Activated CD8-positive, alpha-beta T cell treated with anti-CD3 and anti-CD28 coated beads for 36 hours (primary cell): ENCODE measurements around the gene PASD1. TPM values are rescaled to one million over a fixed set of nuclear protein-coding genes. Genes with fewer than 3 reads are reported as not detected.
"Not testable (repeated sequence)": the region's sequence is repeated elsewhere in the genome, so short reads cannot be mapped to it uniquely, and the experiment has no call there.

Experiments
- ATAC-seq: fragments of 200-7000 bp; cut with Tn5 transposase; one replicate; pipeline ENCODE4 v1.10.0; 2021; ENCODE audit warnings: mild to moderate bottlenecking, moderate library complexity
- CTCF ChIA-PET: fragments of 350-600 bp; sonication (Branson Sonifier 250); formaldehyde crosslinking; loops from one replicate; lab custom pipeline; 2021; ENCODE audit warnings: antibody characterized with exemption; lab: Charles Lee
- POLR2A ChIA-PET: fragments of 350-600 bp; sonication (Branson Sonifier 250); formaldehyde crosslinking; loops from one replicate; lab custom pipeline; 2021; ENCODE audit warnings: antibody characterized with exemption; lab: Charles Lee
- DNase-seq: peaks from one replicate; pipeline ENCODE4 v3.0.0-alpha.2; 2020
- H3K27ac Mint-ChIP-seq: one replicate; pipeline ENCODE4 v1.8.0; 2021; ENCODE audit warnings: mild to moderate bottlenecking, mixed read lengths
- H3K27me3 Mint-ChIP-seq: one replicate; pipeline ENCODE4 v1.8.0; 2021; ENCODE audit warnings: mixed read lengths
- H3K36me3 Mint-ChIP-seq: one replicate; pipeline ENCODE4 v1.8.0; 2021; ENCODE audit warnings: low read depth, mixed read lengths
- H3K4me1 Mint-ChIP-seq: one replicate; pipeline ENCODE4 v1.8.0; 2021; ENCODE audit warnings: low read depth, mixed read lengths
- H3K4me3 Mint-ChIP-seq: one replicate; pipeline ENCODE4 v1.8.0; 2021; ENCODE audit warnings: mild to moderate bottlenecking, moderate library complexity, mixed read lengths
- H3K9me3 Mint-ChIP-seq: one replicate; pipeline ENCODE4 v1.8.0; 2021; ENCODE audit warnings: mixed read lengths
- CTCF ChIP-seq: fragments of 200-600 bp; IDR thresholded peaks from one replicate; pipeline ENCODE4 v1.8.0; 2022; ENCODE audit warnings: antibody characterized with exemption, mild to moderate bottlenecking
- intact Hi-C: fragments of 100-400 bp; cut with micrococcal nuclease; formaldehyde crosslinking; loops from one replicate; pipeline ENCODE4 v1.10.0; 2022
- total RNA-seq, 2 experiments: library from RNA; stranded (reverse); gene quantifications; one replicate each; pipeline ENCODE4 v1.2.3, GENCODE V29; 2021

The PASD1 gene
- total RNA-seq, 2 experiments from 2014 or later, result not detected

DNA sequence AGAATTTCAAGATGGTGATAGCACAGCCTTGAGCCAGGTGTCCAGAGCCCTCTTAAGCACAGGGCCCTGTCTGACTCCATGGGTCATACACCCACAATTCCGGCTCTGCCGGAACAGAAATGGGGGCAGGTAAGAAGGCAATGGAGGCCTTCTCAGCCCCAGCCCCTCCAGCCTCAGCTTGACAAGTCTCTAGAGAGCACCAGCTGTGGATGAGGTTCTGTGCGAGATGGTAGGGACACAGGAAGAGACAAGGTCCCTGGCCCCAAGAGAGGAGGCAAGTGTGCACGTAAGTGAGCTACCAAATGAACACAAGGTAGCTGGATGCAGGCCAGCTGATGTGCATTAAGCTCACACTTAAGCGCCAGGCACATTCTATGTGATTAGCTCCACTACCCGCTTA is 129.3 kb downstream of the PASD1 start:
- DNase-seq (no peak), ATAC-seq (no peak)
- no peaks in the 10 kb centered on the region for H3K4me1 Mint-ChIP-seq
- intact Hi-C loops, result no loop called here
- TF ChIP-seq CTCF, result no peak
- no peaks in the 10 kb centered on the region for H3K9me3 Mint-ChIP-seq
- H3K4me3 Mint-ChIP-seq, result no peak overlapping the region
- ChIA-PET POLR2A (no interaction called here), CTCF (no interaction called here)
- H3K36me3 Mint-ChIP-seq, result no peaks in the 10 kb centered on the region
- H3K27me3 Mint-ChIP-seq, result peaks cover 16% of the 10 kb centered on the region
- no peak overlapping the region for H3K27ac Mint-ChIP-seq

DNA sequence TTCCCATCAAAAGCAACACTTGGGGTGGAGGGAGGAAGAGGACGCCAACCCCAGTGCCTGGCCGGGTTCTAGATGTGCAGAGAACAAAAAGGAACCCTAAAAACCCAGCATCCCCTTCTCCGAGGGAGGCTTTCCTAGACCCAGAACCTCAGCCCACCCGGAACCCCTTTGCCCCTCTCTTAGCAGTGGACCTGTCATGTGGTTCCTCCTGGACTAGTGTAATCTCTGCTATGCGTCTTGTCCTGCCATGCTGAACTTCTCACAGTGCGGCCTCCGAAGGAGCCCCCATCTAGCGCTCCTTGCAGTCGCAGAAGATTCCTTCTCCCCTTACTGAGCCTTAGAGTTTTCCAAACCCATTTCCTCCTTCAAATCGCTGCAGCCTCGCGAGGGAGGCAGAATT is 130.6 kb downstream of the PASD1 start:
- ChIA-PET POLR2A (no interaction called here), CTCF (no interaction called here)
- intact Hi-C loops, result no loop called here
- DNase-seq (no peak), ATAC-seq (no peak)
- Mint-ChIP-seq H3K27ac (no peak overlapping the region), H3K36me3 (no peaks in the 10 kb centered on the region), H3K9me3 (no peaks in the 10 kb centered on the region), H3K4me3 (no peak overlapping the region), H3K4me1 (no peaks in the 10 kb centered on the region), H3K27me3 (peaks cover 16% of the 10 kb centered on the region)
- no peak for TF ChIP-seq CTCF

- H3K27me3 Mint-ChIP-seq, result peaks cover 16% of the 10 kb centered on the region
- ATAC-seq (no peak), DNase-seq (no peak)
- no peak within 1 kb of the TSS for H3K27ac Mint-ChIP-seq
- TF ChIP-seq CTCF, result no peak
- intact Hi-C loops, result no loop called here
- ChIA-PET POLR2A (no interaction called here), CTCF (no interaction called here)
- H3K36me3 Mint-ChIP-seq, result no peaks in the 10 kb centered on the region
- no peaks in the 10 kb centered on the region for H3K4me1 Mint-ChIP-seq
- no peaks in the 10 kb centered on the region for H3K9me3 Mint-ChIP-seq
- no peak within 1 kb of the TSS for H3K4me3 Mint-ChIP-seq
These were observed 131.4 kb downstream of the PASD1 start, which contains the start of gene PRRG3 for GRCh38 chrX:151694661-151695582. TSS of gene PRRG3 (plus strand) at chrX:151695458. CDS start at chrX:151698815, 3,357 bp downstream.

- H3K36me3 Mint-ChIP-seq, result no peaks in the 10 kb centered on the region
- H3K4me3 Mint-ChIP-seq, result no peak overlapping the region
- H3K27me3 Mint-ChIP-seq, result peaks cover 16% of the 10 kb centered on the region
- TF ChIP-seq CTCF, result no peak
- no peak for DNase-seq
- no peak overlapping the region for H3K27ac Mint-ChIP-seq
- POLR2A ChIA-PET, result no interaction called here
- no peaks in the 10 kb centered on the region for H3K4me1 Mint-ChIP-seq
- intact Hi-C loops, result no loop called here
- CTCF ChIA-PET, result no interaction called here
- ATAC-seq, result no peak
- no peaks in the 10 kb centered on the region for H3K9me3 Mint-ChIP-seq
These were observed 132.3 kb downstream of the PASD1 start for GRCh38 chrX:151695583-151696340.

- DNase-seq, POLR2A ChIA-PET, H3K4me3 Mint-ChIP-seq, intact Hi-C loops, CTCF ChIA-PET, ATAC-seq, H3K27ac Mint-ChIP-seq, H3K9me3 Mint-ChIP-seq, H3K4me1 Mint-ChIP-seq, H3K36me3 Mint-ChIP-seq: not testable (repeated sequence)
- peaks cover 16% of the 10 kb centered on the region for H3K27me3 Mint-ChIP-seq
These were observed 133.6 kb downstream of the PASD1 start for GRCh38 chrX:151697082-151697481.
